Adrenal gland (tissue), 5 donors: ENCODE measurements around the gene LRRN4.

Experiments used
- CTCF ChIP-seq, 6 experiments: fragments of 450-650 bp in 4 of 6; fragments of 200-600 bp in 2 of 6; sonication (generic) in 1 of 6; IDR thresholded peaks; 1 replicate in 5 of 6; 2 replicates in 1 of 6; pipeline versions ENCODE4 v1.5.1 to v1.8.0; 2016 to 2021; ENCODE audit warnings: antibody characterized with exemption in 6 of 6, mild to moderate bottlenecking in 2 of 6, moderate library complexity in 1 of 6
- POLR2A ChIP-seq, 2 donors: fragments of 450-650 bp; IDR thresholded peaks; one replicate each; pipeline ENCODE4 v1.6.1; 2017; ENCODE audit warnings: antibody characterized with exemption in 2 of 2, mild to moderate bottlenecking in 2 of 2, moderate library complexity in 1 of 2
- donor health status: DM: no; HTN: no; CAD: no.

GRCh38 chr20:6036213-6036612 is 17.6 kb downstream of the LRRN4 start:
- TF ChIP-seq CTCF (IDR thresholded peaks at IDR 0.05) (no peak), POLR2A (IDR thresholded peaks at IDR 0.05) (no peak)
